GM19025 (cell line): Measurements from ENCODE around the gene RABGAP1.

Experiments
- ATAC-seq: cut with Tn5 transposase; IDR thresholded peaks from one replicate; pipeline ENCODE4 v1.9.1; 2021; ENCODE audit warnings: mild to moderate bottlenecking, low read depth, moderate library complexity; ENCODE audit not compliant: unreplicated experiment

Gene RABGAP1

DNA sequence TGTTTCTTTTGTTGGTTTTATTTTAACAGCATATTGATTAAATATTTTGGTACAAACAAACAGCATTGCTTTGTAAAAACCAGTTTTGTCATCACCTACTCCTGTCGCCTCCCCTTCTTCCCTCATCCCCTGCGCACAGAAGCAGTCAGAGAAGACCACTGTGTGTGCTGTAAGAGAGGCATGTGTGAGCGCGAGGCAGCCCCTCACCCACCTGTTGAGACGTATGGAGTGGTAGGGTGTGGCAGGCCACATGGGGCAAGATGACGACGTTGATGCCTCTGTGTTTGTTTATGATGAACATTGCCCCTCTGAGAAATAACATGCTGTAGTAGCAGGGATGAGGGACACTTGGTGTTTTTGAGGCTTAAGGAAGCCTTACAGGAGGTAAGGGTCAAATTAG is 164.0 kb downstream of the RABGAP1 start:
- ATAC-seq: no peak

DNA sequence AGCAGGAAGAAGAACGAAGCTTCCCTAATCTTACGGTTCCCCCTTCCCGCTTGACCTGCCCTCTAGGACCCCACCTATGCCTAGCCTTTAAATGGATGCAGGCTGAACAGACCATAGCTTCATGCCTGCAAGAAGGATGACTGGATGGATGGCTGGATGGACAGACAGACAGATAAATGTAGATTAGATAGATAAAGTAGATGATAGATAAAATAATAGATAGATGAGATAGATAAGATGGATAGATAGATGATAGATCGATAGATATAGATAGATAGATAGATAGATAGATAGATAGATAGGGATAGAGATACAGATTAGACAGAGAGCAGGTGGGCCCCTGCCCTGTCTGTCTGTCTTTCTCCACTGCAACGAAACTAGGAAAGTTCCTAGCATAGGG is 164.7 kb downstream of the RABGAP1 start:
- no peak for ATAC-seq

DNA sequence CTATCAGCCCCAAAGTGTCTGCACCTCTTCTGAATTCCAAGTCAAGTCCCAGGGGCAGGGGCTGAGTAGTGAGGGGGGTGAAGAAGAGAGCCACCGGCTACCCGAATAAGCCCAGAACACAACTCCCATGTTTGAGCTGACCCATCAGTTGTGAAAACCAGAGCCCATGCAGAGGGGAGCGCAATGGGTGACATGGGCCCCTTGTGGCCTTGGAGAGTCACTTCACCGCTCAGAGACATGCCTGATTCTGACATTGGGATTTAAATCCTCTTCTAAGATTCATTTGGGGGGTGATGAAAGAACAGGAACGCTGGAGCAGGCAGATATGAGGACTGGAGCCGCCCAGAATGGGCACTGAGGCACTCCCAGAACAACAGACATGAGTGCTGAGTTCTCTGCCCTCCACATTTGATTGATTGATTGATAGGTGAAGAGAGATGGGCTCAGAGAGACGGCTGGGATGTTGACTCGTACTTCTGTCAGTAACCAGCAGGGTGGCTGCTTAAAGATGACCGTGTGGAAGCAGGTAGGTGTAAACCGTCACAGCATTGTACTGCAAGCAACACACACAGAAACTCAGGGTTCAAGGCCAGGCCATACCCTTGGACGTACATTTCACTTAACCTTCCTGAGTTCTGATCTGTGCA is 166.9 kb downstream of the RABGAP1 start:
- no peak for ATAC-seq

GRCh38 chr9:123108976-123109375 is 168.2 kb downstream of the RABGAP1 start:
- no peak for ATAC-seq

DNA sequence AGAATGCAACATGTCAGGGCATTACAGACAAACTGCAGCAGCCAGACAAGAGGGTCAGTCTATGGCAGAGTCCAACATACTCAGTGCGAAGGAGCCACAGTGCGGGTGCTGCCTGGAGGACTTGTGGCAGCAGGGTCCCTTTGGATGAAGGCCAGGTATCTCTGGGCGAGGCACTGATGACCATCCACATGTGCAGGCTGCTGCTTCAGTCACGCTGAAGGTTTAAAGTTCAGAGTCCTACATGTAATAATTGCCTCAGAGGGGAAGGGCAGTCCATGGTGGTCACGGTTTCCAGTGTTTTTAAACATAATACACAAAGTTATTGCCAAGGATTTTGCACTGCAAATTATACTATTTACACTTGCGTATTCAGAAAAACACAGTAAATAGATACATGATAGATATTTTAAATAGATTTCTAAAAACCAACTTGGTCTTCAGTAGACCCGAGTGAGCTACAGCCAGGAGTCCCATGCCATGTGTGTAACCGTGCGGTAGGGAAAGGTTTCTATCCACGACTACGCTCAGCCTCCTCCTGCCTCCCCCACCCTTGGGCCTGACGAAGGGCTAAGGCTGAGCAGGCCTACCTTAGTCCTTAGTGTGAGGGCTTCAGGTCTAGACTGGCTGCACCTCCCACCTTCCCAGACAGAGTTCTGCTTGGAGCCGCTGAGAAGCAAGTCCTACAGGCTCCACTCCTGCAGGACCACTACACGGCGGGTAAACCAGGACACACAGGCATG is 168.9 kb downstream of the RABGAP1 start:
- ATAC-seq: no peak

GRCh38 chr9:123111427-123112014 is 170.7 kb downstream of the RABGAP1 start:
- ATAC-seq: no peak

- ATAC-seq: no peak
Measured at GRCh38 chr9:123112015-123112975, 171.5 kb downstream of the RABGAP1 start.

GRCh38 chr9:123113185-123113584 is 172.4 kb downstream of the RABGAP1 start:
- ATAC-seq: no peak

DNA sequence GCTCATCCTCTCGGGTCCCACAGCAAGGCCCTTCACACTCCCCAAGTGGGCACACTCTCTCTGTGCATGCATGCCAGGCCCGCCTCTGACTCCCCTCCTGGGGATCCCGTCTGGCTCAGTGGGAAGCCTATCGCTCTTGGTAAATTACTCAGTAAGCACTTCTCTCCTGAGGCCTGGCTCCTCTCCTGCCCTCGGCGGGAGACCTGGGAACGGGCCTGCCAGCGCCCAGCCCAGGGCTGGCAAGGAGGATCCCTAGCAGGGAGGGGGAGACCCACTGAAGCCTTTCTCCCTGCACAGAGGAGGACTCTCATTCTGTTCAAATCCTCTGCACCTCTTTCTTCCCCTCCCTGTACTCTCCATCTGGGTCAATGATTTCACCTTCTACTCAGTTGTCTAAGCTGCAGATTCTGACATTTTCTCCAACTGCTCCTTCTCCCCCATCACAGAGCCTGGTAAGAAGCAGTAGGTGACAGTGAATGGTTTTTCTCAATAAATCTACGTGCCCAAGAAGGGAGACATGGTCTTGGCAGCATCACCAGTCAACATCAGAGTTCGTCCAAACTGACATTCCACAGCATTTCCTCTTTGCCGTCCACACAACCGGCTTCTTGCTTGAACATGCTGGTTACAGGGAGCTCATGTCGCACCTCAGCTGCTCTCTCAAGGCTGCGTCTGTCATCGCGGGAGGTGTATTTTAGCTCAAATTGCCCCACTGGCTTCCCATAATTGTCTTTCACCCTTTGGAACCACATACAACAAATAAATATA is 174.5 kb downstream of the RABGAP1 start:
- ATAC-seq: no peak

GRCh38 chr9:123116036-123116435 is 175.2 kb downstream of the RABGAP1 start:
- no peak for ATAC-seq

- ATAC-seq: no peak
Measured at GRCh38 chr9:123119566-123119965, 178.7 kb downstream of the RABGAP1 start.

- ATAC-seq: no peak
Measured at GRCh38 chr9:123120131-123120530, 179.3 kb downstream of the RABGAP1 start.

GRCh38 chr9:123120953-123121352 is 180.1 kb downstream of the RABGAP1 start:
- ATAC-seq: no peak

DNA sequence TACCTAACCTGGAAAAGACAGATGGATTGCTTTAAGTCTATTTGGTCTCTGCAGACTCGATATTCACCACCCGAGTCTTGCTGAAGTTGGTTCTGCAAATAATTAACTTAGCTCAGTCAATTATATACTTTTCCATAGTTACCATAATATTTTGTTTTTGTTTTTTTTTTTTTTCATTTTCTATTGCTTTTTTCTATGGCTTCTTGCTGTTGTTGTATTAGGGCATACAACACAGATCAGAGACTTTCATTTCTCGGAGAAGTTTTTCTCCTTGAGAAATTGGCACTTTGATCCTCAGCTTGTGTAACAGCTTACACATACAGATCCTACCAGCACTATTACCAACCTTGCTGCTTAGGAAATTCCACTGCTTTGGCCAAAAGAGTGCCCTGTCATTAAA is 180.6 kb downstream of the RABGAP1 start:
- ATAC-seq: no peak

- no peak for ATAC-seq
Measured at GRCh38 chr9:123127512-123128075, 186.8 kb downstream of the RABGAP1 start.

DNA sequence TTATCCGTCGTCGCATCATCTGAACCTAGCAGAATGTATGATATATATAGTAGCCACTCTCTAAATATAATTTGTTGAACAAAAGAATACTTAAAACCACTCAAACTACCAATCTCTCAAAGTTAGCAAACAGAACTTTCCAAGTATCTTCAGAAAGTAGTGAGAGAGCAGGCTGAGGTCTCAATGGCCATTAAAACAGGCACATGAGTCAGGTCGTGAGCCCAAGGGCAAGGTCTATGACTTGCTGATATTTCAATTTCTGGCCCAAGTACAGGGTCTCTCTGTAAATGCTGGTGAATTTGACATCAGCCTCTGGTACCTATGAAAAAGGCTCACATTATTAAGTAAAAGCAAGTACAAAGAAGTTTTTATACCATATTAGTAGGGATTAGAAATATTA is 187.8 kb downstream of the RABGAP1 start:
- ATAC-seq: no peak

GRCh38 chr9:123129423-123129822 is 188.6 kb downstream of the RABGAP1 start:
- ATAC-seq: no peak

DNA sequence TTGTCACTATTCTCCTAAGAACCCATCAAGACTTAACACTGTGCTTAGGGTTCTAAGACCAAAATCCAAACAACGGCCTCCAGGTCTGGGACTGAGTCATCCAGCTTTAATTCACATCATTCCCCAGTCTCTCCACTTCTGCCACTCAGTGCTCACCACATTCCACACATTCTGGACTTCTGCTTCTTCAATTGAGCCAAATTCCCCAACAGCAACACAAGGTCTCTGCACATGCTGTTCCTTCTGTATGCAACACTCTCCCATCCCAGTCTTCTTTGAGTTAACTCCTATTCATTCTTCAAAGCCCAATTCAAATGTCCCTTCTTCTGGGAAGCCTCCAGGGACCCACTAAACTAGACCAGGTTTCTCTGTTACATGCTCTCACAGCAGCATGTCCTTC is 190.4 kb downstream of the RABGAP1 start:
- ATAC-seq: no peak

- ATAC-seq: no peak
Measured at GRCh38 chr9:123131993-123132392, 191.2 kb downstream of the RABGAP1 start.

- ATAC-seq: no peak
Measured at GRCh38 chr9:123132696-123133095, 191.9 kb downstream of the RABGAP1 start.
